ENCODE data around the gene TBC1D24.
"Not testable (repeated sequence)": the region's sequence is repeated elsewhere in the genome, so short reads cannot be mapped to it uniquely, and the experiment has no call there.

The TBC1D24 gene

DNA sequence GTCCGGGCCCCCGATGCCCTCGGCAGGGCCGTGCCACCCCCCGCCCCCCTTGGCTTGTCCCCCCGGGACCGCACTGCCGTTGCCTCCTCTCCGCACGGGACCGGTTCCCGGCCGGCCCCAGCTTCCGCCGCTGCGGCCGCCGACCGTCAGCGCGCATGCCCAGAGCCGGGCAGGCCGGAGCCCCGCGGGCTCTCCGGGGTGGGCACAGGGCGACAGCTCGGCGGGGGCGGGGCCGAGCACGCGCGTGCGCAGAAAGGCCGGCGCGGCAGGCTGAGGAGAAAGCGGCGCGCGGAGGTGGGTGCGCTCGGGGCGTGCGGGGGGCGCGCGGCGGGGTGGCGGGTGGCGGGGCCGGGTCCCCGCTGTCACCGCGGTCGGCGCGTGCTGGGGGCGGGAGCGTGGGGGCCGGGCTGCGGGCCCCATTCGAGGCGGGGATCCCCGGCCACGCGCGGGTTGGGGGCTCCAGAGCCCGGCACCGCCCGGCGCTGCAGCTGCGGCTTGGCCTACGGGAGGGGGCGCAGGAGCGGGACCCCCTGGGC, at the start of gene TBC1D24:
Gene TBC1D24 (plus strand): TSS at position 251 of the 536 bp plus-strand sequence. CDS start 21,022 bp downstream, outside the sequence.
- DNase-seq, result peak; percentile 49

DNA sequence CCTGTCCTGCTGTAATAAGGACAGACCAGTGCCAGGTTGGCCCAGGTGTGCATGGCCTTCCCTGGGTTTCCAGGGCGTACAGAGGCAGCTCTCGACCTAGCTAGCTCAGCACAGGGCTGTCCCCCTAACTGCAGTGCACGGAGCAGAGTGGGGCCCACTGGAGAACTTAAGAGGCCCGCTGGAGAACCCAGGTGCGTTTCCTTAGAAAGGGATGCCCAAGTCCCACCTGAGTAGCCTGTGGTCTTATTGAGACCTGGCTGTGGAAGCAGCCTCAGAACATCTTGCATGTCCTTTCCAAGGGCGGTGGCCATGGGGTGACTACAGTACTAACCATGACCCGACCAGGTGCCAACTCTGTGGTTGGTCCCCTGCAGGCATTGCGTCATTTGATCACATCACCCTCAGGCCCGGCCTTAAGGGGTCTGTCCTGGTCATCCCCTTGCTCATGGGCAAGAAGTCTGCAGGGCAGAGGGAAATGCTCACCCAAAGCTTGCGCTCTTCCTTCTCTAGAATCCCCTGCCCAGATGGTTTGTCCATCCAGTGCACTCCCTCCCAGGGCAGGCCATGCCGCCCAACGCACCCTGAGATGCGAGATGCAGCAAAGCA, 49.0 kb upstream of the TBC1D24 start:
- no peak for DNase-seq

DNA sequence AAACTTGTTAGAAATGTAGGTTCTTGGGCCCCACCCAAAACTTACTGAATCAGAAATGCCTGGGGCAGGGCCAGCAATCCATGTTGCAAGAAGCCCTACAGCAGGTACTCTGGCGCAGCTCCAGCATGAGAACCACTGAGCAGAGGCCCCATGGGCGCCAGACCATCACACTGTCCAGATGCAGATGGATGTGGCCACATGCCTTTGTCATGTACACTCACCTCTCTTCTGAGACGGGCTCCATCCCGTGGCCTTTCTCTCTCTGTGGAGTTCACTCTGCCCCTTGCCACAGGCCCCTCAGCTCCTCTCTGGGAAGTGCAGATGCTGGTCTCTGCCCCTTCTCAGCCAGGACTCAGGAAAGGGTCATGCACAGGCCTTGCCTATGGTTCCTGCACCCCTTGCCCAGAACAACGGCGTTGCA, 48.0 kb upstream of the TBC1D24 start:
- no peak for DNase-seq

DNA sequence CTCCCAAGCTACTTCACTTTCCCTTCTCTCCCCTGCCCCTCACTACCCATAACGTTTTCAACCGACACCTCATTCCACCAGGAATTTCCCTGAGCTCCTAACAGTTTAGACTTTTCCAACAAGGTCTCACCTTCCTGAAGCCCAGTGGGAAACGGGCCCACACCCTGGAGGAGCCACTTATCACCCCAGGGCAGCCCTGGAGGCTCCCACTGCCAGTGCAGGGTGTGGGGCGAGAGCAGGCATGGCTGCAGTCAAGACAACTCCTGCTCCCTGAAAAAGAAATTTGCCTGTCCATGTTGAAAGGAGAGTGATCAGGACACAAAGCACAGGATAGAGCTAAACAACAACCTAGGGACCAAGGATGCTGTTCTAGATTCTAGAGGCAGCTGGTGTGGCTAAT, 47.4 kb upstream of the TBC1D24 start:
- no peak for DNase-seq

DNA sequence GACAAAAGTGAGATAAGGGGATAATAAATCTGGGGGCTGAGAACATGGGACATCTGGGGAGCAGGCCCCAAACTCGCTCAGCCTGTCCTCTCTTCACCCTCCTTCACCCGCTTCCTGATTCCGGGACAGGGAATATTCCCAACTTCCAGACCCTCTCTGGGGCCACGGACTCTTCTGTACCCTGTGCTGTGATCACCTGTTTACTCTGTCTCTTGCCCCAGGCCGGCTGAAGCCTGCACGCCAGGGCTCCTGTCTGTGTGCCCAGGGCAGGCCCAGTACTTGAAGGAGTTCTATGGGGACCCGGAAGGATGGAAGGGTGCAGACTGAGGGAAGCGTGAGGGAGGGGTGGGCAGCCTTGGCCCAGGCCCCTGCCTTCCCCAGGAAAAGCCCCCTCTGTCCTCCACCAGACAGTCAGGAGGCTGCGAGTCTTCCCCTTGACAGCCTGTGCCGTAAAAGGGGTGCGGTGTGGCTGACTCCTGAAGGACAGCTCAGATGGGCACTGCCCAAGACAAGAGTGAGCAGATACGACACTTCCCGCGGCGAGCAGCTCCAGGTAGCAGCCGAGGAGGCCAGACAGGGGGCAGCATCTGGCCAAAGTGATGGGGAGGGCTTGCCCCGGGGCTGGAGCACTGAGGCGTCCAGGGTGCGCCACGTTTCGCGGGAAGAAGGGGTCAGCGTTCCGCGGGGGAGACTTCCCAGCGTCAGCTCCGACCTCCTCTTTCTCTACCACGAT, 46.7 kb upstream of the TBC1D24 start:
- DNase-seq, result no peak

DNA sequence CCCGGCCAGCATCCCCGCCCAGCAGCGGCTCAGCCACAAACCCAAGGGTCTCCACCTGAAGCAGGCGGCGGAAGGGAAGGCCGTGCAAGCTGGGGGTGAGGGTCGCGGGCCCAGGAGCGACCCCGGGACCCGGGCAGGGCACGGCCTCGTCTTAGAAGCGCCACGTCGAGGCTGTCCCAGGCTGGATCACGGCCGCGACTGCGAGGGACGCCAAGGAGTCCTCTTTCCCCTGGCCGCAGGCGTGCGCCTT, 46.2 kb upstream of the TBC1D24 start:
- DNase-seq, result no peak

DNA sequence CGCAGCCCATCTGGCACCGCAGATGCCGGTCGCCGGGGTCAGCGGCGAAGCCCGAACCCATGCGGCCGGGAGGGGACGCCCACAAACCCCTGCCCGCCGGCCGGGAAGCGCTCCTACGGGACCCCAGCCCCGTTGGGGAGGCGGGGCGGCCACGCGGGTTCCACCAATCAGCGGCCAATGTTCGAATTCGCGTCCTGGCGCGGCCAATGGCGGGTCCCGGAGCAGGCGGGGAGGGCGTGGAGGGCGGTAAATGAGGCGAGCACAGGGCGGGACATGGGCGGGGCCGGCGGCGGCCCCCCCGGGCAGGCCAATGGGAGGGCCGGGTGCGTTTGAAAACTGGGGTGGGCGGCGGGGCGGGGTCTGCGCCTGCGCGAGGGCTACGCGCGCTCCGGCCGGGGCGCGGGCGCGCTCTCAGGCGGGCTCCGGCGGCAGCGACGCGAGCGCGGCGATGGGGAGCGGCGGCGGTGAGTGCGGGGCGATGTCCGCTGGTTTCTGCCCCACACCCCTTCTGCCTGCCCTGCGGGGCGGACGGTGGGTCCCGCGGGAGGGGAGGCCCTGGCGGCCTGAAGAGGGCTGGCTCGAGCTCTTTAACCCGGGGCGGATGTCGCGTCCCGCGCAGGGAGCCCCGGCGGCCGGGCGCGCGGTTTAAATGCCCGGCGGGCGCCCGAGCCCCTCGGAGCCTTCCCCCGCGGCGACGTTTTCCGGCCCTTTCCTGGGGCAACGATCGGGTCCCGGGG, 45.7 kb upstream of the TBC1D24 start, which contains the start of gene CCNF:
Gene CCNF (plus strand): TSS at position 414 of the 737 bp plus-strand sequence. CDS start 35 bp downstream, at position 449.
- peak; percentile 82 for DNase-seq

DNA sequence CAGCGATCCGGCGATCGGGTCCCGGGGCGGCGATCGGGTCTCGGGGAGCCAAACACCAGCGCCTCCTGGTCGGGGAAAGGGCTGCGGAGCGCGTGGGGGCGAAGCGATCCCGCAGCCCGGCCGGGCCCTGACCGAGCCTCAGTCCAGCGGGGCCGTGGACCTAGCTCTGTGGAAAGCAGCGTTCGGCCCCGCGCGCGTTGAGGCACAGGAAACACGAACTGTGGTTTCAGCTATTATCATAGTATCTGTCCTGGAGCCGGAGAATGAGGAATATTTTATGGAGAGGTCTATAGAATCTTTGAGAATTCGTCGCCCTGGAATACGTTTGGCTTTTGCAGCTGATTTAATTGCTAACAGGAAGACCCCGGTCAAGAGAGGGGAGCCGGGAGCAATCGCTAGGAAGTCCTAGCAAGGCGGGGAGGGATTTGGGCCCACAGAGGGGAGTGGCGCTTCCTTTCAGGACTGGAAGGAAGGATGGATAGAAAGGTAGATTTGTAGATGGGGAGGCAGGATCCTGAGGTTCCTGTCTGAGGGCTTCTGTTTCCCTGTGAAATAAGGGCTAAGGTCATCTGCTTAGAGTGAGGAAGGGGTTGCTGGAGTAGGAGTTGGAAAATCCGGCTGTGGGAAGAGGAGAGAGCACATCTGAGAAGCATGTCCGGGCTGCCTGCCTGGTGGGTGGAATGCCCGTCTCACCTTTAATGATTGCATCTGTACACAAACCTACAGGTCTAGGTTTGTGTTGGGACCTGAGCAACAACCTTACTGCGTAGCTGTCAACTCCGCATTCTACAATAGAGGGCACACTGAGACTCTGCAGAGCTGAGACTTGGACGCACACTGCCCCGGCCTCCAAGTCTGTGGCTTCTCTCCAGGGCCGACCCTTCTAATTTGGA, 44.9 kb upstream of the TBC1D24 start:
- DNase-seq, result peak; percentile 7

DNA sequence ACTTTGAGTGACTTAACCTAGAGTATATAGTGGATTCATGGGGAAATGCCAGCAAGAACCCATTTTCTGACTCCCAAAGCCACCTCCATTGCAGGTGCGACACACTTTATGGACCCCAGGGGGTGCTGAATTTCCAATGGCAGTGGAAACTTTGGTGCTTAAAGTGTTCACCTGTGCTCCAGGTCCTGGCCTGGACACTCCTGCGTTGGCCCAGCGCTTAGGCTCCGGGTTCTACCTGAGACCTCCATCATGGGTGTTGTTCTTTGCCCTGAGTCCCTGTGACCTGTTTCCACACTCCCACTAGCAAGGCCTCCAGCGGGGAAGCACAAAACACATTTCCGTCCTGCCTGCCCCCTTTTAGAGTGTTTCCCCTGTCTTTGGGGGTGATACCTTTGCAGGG, 42.6 kb upstream of the TBC1D24 start:
- DNase-seq, result no peak

DNA sequence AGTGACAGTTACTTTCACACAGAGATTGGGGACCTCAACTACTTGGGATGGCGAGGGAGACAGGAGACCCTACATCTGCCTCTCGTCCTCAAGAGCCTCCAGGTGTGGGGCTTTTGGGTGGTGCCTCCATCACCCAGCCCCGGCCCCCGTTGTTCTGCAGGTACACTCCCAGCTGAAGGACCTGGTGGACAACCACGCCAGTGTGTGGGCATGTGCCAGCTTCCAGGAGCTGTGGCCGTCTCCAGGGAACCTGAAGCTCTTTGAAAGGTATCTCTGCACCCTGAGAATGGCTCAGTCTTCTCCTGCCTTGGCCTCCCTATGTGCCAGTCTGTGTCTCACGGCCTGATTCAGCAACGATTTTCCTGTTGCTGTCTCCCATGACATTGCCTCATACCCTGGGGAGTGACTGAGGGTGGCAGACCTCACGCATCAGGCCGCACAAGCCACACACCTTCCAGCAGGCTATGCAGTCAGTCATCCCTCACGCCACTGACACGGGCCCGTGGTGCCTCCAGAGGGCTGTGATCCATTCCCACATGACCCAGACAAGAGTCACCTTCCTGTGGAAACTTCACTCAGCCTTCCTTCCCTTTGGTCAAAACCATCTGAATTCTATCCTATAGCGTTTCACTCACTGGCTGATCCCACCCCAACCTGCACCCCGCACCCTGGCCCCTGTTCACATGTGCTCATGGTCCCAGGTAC, 42.0 kb upstream of the TBC1D24 start:
- no peak for DNase-seq

DNA sequence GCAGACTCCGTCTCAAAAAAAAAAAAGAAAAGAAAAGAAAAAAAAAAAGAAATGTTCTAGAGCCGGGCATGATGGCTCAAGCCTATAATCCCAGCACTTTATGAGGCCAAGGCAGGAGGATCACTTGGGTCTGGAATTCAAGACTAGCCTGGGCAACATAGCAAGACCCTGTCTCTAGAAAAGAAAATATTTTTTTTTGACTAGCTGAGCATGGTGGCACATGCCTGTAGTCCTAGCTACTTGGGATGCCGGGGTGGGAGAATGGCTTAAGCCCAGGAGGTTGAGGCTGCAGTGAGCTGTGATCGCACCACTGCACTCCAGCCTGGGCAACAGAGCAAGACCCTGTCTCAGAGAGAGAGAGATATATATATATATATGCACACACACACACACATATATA, 39.7 kb upstream of the TBC1D24 start:
- not testable (repeated sequence) for DNase-seq

DNA sequence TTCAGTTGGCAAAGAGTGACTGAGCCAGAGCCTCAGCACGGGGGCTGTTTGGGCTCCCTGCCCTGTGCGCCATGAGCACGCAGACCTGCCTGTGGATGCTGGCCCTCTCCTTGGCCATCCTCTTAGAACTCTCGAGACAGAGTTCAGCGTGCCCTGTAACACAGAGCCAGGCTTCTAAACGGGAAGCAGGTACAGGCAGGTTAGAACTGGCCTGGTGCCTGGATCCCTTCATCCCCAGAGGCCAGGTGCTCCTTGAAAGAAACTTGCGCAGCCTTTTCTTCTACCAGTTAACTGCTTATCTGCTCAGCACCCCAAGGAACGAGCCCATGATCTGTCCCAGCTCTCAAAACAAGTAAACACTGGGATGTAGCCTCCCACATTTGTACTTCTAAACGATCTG, 38.8 kb upstream of the TBC1D24 start:
- no peak for DNase-seq

DNA sequence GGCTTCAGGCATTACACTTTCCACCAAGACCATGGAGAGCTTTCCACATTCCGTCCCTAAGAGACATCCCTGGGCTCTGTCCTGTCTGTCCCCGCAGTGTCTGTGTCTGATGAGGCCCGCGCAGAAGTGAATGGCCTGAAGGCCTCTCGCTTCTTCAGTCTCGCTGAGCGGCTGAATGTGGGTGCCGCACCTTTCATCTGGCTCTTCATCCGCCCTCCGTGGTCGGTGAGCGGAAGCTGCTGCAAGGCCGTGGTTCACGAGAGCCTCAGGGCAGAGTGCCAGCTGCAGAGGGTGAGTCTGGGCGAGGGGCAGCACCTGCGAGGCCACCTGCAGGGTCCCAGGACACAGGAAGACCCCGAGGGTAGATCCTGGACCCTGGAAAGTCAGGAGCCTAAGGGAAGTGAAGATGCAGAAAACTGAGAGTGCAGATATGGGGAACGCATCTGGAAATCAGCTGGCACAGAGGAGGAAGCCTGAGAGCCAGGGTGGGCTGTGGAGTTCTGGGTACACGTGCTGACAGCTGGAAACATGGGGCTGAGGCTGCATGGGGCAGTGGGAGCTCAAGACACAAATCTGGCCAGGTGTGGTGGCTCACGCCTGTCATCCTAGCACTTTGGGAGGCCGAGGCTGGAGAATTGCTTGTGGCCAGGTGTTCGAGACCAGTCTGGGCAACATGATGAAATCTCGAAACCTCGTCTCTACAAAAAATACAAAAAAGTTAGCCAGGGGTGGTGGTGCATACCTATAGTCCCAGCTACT, 37.7 kb upstream of the TBC1D24 start:
- no peak for DNase-seq

DNA sequence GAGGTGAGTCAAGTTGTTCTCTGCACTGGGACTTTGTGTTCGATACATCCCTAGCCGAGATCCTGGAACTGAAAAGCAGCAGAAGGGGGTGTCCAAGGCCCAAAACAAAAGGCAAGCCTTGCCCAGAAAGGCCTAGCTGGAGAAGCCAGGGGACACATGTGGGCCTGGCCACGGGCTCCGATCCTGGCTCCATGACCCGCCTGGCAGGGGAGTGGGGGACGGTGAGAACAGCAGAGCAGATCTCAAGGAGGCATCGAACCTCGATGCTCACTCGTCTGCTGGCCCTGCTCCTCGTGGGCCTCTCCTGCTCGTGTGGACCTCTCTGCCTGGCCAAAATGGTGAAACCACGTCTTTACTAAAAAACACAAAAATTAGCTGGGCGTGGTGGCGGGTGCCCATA, 36.8 kb upstream of the TBC1D24 start:
- DNase-seq, result no peak

DNA sequence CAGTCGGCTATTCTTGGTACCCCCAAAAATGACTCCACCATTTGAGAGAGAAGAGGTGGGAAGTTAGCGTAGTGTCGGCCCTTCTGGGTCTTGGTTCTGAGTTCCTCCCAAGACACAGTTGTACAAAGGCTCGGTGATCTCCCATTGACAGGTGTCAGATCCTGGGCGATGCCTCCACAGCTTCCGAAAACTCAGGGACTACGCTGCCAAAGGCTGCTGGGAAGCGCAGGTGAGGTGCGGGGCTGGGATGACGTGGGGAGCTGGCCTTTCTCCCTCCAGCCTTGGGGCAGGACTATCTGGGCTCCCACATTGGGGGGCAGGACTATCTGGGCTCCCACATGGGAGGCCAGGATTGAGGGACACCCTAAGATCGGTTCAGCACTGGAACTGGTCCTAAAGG, 35.3 kb upstream of the TBC1D24 start:
- DNase-seq, result no peak

DNA sequence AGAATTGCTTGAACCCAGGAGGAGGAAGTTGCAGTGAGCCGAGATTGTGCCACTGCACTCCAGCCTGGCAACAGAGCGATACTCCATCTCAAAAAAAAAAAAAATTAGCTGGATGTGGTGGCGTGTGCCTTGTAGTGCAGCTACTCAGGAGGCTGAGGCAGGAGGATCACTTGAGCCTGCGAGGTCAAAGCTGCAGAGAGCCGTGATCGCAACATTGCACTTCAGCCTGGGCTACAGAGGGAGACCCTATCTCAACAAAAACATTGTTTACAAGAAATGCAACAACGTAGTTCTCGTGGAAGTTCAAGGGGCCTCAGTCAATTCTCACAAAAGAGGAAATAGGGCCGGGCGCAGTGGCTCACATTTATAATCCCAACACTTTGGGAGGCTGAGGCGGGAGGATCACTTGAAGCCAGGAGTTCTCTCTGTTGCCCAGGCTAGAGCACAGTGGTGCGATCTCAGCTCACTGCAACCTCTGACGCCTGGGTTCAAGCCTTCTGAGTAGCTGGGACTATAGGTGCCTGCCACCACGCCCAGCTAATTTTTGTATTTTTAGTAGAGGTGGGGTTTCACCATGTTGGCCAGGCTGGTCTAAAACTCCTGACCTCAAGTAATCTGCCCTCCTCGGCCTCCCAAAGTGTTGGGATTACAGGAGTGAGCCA, 33.7 kb upstream of the TBC1D24 start:
- DNase-seq, result not testable (repeated sequence)

DNA sequence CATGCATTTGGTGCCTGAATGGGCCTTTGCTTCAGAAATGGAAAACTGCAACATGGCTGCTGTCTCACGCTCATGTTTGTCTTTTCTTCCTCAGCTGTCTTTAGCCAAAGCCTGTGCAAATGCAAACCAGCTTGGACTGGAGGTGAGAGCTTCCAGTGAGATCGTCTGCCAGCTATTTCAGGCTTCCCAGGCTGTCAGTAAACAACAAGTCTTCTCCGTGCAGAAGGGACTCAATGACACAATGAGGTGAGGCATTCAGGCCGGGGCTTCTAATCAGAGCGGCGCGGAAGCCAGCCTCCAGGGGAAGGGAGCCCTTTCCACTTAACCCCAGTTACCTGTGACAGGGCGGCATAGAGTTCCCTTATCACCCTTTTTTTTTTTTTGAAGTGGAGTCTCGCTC, 31.4 kb upstream of the TBC1D24 start:
- DNase-seq, result no peak

DNA sequence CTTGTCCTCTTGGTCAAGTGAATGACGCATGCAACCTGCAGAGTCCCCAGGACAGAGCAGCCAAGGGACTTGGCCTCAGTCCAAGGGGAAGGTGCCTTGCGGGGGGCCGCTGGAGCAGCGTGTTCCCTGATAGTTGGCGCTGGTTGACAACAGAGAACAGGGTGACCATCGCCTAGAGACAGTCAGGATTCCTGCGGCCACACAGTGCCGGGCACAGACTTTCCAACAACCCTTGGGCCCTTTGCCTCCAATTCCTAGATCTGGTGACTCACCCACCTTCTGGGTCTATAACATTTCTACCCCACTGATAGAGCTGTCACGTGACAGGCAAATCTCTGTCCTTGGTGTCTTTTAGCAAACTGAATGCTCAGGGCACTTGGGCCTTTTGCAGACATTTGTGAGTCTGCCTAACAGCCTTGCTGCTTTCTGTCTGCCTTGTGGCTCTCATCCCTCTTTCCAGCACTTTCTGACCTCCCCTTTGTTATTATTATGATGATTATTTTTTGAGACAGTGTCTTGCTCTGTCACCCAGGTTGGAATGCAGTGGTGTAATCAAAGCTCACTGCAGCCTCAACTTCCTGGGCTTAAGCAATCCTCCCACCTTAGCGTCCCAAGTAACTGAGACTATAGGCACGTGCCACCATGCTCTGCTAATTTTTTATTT, 26.9 kb upstream of the TBC1D24 start:
- DNase-seq, result no peak

DNA sequence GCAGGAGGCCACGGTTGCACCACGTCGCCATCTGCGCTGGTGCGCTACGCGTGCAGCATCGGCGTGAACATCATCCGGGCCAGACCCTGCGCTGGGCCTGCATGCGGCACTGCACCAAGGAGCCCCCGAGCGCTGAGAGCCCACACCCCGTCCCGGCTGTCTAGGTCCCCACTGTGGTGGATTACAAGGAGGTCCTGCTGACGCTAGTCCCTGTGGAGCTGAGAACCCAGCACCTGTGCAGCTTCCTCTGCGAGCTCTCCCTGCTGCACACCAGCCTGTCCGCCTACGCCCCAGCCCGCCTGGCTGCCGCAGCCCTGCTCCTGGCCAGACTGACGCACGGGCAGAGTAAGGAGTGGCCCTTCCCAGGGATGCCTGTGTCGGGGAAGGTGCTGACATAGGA, 25.8 kb upstream of the TBC1D24 start:
- DNase-seq, result no peak

DNA sequence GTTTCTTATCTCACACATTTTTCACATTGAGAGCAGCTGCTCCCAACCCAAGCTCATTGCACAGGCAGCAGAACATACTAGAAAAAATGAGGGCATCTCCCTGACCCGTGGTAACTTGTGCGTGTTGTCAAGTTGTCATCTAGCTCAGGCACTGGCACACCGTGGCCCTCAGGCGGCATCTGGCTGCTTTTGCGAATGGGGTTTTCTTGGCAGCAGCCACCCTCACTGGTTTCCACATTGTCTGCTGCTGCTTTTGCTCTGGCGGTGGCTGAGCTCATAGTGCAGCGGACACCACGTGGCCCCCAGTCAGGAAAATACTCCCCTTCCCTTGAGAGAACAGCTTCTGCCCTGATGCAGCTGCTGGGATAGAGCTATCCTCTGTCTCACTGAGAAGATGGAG, 24.4 kb upstream of the TBC1D24 start:
- no peak for DNase-seq
